GM12874 (cell line): Measurements from ENCODE around the gene XPO1.

Source experiments
- CTCF ChIP-seq: IDR thresholded peaks from 2 replicates; pipeline ENCODE4 v1.5.1; 2011; ENCODE audit warnings: low read depth, mild to moderate bottlenecking, control low read depth, low read length, moderate library complexity; ENCODE audit not compliant: insufficient read depth

The XPO1 gene

GRCh38 chr2:61493523-61493942 is 44.6 kb downstream of the XPO1 start:
- no peak for TF ChIP-seq CTCF

GRCh38 chr2:61492476-61492875 is 45.7 kb downstream of the XPO1 start:
- no peak for TF ChIP-seq CTCF

- TF ChIP-seq CTCF, result no peak
These were observed 52.9 kb downstream of the XPO1 start for GRCh38 chr2:61485281-61485680.

- TF ChIP-seq CTCF, result no peak
These were observed 60.1 kb downstream of the XPO1 start for GRCh38 chr2:61478086-61478485.

GRCh38 chr2:61471905-61472805 is 66.0 kb downstream of the XPO1 start:
- no peak for TF ChIP-seq CTCF

GRCh38 chr2:61470965-61471904 is 66.9 kb downstream of the XPO1 start, which contains the start of gene USP34:
TSS of gene USP34 (minus strand) at chr2:61471087. CDS start at chr2:61470692, 395 bp downstream.
- TF ChIP-seq CTCF, result 0 out of 2 replicates have a peak, but pooled peaks have one; percentile 6
